H1 (cell line): ENCODE measurements around the gene PLEK. TPM values are rescaled to one million over a fixed set of nuclear protein-coding genes. Genes with fewer than 3 reads are reported as not detected.

ENCODE experiments used
- CTCF ChIA-PET: fragments of 300-600 bp; sonication (Branson Sonifier 250); formaldehyde crosslinking; loops from one replicate; lab custom pipeline; 2021; ENCODE audit not compliant: partially characterized antibody; lab: Charles Lee
- POLR2A ChIA-PET: fragments of 300-600 bp; sonication (Branson Sonifier 250); formaldehyde crosslinking; loops from one replicate; lab custom pipeline; 2021; ENCODE audit warnings: inconsistent platforms; ENCODE audit not compliant: partially characterized antibody; lab: Charles Lee
- DNase-seq, 2 experiments: peaks; one replicate each; pipeline versions ENCODE4 v3.0.0 to v3.0.0-alpha.2; 2010 to 2022; ENCODE audit warnings: low spot score in 2 of 2, low read depth in 1 of 2, mixed read lengths in 1 of 2
- FAIRE-seq: peaks from 2 replicates; lab custom pipeline; 2011; peaks lifted over from hg19 to GRCh38; lab: Jason Lieb, UNC
- H2AFZ ChIP-seq: 2 replicates; pipeline ENCODE4 v1.8.1; 2012; ENCODE audit warnings: low read length, inconsistent platforms
- H2AK5ac ChIP-seq: 2 replicates; pipeline ENCODE4 v1.6.1; 2013; ENCODE audit warnings: low read depth, low read length
- H2BK120ac ChIP-seq: replicated peaks from 2 replicates; pipeline ENCODE3; 2013; ENCODE audit warnings: low read depth, low read length, inconsistent platforms
- H2BK12ac ChIP-seq: 2 replicates; pipeline ENCODE4 v1.6.1; 2013; ENCODE audit warnings: low read depth, low read length
- H2BK15ac ChIP-seq: 2 replicates; pipeline ENCODE4 v1.6.1; 2013; ENCODE audit warnings: low read length
- H2BK20ac ChIP-seq: 2 replicates; pipeline ENCODE4 v1.6.1; 2013; ENCODE audit warnings: low read length
- H2BK5ac ChIP-seq: 2 replicates; pipeline ENCODE4 v1.6.1; 2013; ENCODE audit warnings: low read depth, low read length
- H3K14ac ChIP-seq: 2 replicates; pipeline ENCODE4 v1.6.1; 2013; ENCODE audit warnings: inconsistent platforms; ENCODE audit not compliant: insufficient read length
- H3K18ac ChIP-seq: 2 replicates; pipeline ENCODE4 v1.6.1; 2013; ENCODE audit warnings: low read length; ENCODE audit errors: extremely low read depth
- H3K23ac ChIP-seq: 2 replicates; pipeline ENCODE4 v1.6.1; 2013; ENCODE audit warnings: inconsistent platforms; ENCODE audit not compliant: insufficient read length
- H3K23me2 ChIP-seq: 2 replicates; pipeline ENCODE4 v1.6.1; 2013; ENCODE audit warnings: low read depth, low read length
- H3K27ac ChIP-seq: 2 replicates; pipeline ENCODE4 v1.6.1; 2011; ENCODE audit warnings: low read depth, low read length, inconsistent platforms
- H3K27me3 ChIP-seq, 4 experiments: replicated peaks in 1 of 4; 1 replicate in 1 of 4; 2 replicates in 3 of 4; pipeline versions ENCODE4 v1.6.1 to v1.8.1; 2011 to 2013; ENCODE audit warnings: low read length in 3 of 4, mild to moderate bottlenecking in 3 of 4, inconsistent platforms in 2 of 4, mixed read lengths in 2 of 4, moderate library complexity in 1 of 4; ENCODE audit not compliant: control insufficient read depth in 3 of 4, insufficient read depth in 3 of 4; ENCODE audit errors: extremely low read depth in 1 of 4
- H3K36me3 ChIP-seq, 4 experiments: 2 replicates each; pipeline versions ENCODE4 v1.6.1 to v1.8.1; 2011 to 2013; ENCODE audit warnings: mild to moderate bottlenecking in 4 of 4, low read length in 3 of 4, moderate library complexity in 2 of 4, control low read depth in 1 of 4, inconsistent platforms in 1 of 4; ENCODE audit not compliant: insufficient read depth in 4 of 4, control insufficient read depth in 2 of 4
- H3K4ac ChIP-seq: replicated peaks from 2 replicates; pipeline ENCODE3; 2013; ENCODE audit warnings: low read length, low read depth, mixed read lengths, inconsistent platforms; ENCODE audit not compliant: insufficient read length
- H3K4me1 ChIP-seq, 4 experiments: replicated peaks in 1 of 4; 1 replicate in 1 of 4; 2 replicates in 3 of 4; pipeline versions ENCODE4 v1.6.1 to v1.8.1; 2011 to 2013; ENCODE audit warnings: low read length in 3 of 4, inconsistent platforms in 2 of 4, mixed read lengths in 1 of 4; ENCODE audit not compliant: insufficient read depth in 4 of 4, control insufficient read depth in 3 of 4
- H3K4me2 ChIP-seq, 2 experiments: 2 replicates each; pipeline versions ENCODE4 v1.6.1 to v1.8.1; 2011 to 2013; ENCODE audit warnings: low read depth in 2 of 2, low read length in 2 of 2, control low read depth in 1 of 2, inconsistent platforms in 1 of 2, mild to moderate bottlenecking in 1 of 2; ENCODE audit not compliant: insufficient read depth in 1 of 2
- H3K4me3 ChIP-seq, 4 experiments: fragments of 200-600, 300-600 bp in 1 of 4; sonication (generic), shearing (Covaris generic), sonication (Bioruptor Twin) in 1 of 4; 2 replicates each; pipeline versions ENCODE4 v1.5.1 to v1.8.1; 2011 to 2016; ENCODE audit warnings: low read length in 4 of 4, low read depth in 3 of 4, control low read depth in 2 of 4, inconsistent platforms in 2 of 4, mild to moderate bottlenecking in 2 of 4, mixed read lengths in 1 of 4, moderate library complexity in 1 of 4; ENCODE audit not compliant: insufficient read depth in 2 of 4; ENCODE audit errors: extremely low read depth in 1 of 4
- H3K56ac ChIP-seq: replicated peaks from 2 replicates; pipeline ENCODE3; 2013; ENCODE audit warnings: low read depth, mild to moderate bottlenecking, mixed read lengths, low read length, inconsistent platforms; ENCODE audit not compliant: insufficient read length
- H3K79me1 ChIP-seq: 2 replicates; pipeline ENCODE4 v1.6.1; 2013; ENCODE audit warnings: low read depth, low read length, control low read depth
- H3K79me2 ChIP-seq, 2 experiments: 2 replicates each; pipeline versions ENCODE4 v1.6.1 to v1.8.1; 2012 to 2013; ENCODE audit warnings: low read length in 2 of 2, mild to moderate bottlenecking in 2 of 2, inconsistent platforms in 1 of 2; ENCODE audit not compliant: insufficient read depth in 2 of 2, control insufficient read depth in 1 of 2
- H3K9ac ChIP-seq, 4 experiments: replicated peaks in 1 of 4; 1 replicate in 1 of 4; 2 replicates in 3 of 4; pipeline versions ENCODE4 v1.6.1 to v1.8.1; 2011 to 2013; ENCODE audit warnings: low read depth in 3 of 4, low read length in 3 of 4, control low read depth in 2 of 4, mild to moderate bottlenecking in 2 of 4, moderate library complexity in 2 of 4, inconsistent platforms in 1 of 4; ENCODE audit errors: extremely low read depth in 1 of 4
- H3K9me3 ChIP-seq, 2 experiments: 2 replicates each; pipeline versions ENCODE4 v1.6.1 to v1.8.1; 2012 to 2013; ENCODE audit warnings: mild to moderate bottlenecking in 2 of 2, moderate library complexity in 2 of 2, control low read depth in 1 of 2, inconsistent platforms in 1 of 2, low read depth in 1 of 2, low read length in 1 of 2, mixed read lengths in 1 of 2; ENCODE audit not compliant: insufficient read depth in 2 of 2
- H4K20me1 ChIP-seq, 2 experiments: replicated peaks in 1 of 2; 2 replicates each; pipeline versions ENCODE3 to v1.8.1; 2011 to 2013; ENCODE audit warnings: inconsistent platforms in 2 of 2, low read length in 2 of 2, mild to moderate bottlenecking in 1 of 2; ENCODE audit not compliant: insufficient read depth in 2 of 2, control insufficient read depth in 1 of 2
- H4K5ac ChIP-seq: 2 replicates; pipeline ENCODE4 v1.6.1; 2013; ENCODE audit warnings: low read length, low read depth, mixed read lengths, inconsistent platforms; ENCODE audit not compliant: insufficient read length
- H4K8ac ChIP-seq: 2 replicates; pipeline ENCODE4 v1.8.0; 2013; ENCODE audit warnings: mild to moderate bottlenecking, moderate library complexity, low read length, inconsistent platforms; ENCODE audit not compliant: insufficient read depth; ENCODE audit errors: extremely low read depth
- H4K91ac ChIP-seq: replicated peaks from 2 replicates; pipeline ENCODE3; 2013; ENCODE audit warnings: low read length, mixed read lengths, inconsistent platforms; ENCODE audit not compliant: insufficient read length
- BACH1 ChIP-seq: IDR thresholded peaks from 2 replicates; pipeline ENCODE4 v1.6.1; 2012; ENCODE audit warnings: low read length, improper control_type of control experiment
- BCL11A ChIP-seq, 2 experiments: IDR thresholded peaks; one replicate each; pipeline ENCODE4 v1.6.1; 2011; ENCODE audit warnings: low read depth in 2 of 2, low read length in 2 of 2, mild to moderate bottlenecking in 2 of 2
- CHD2 ChIP-seq: IDR thresholded peaks from 2 replicates; pipeline ENCODE4 v1.6.1; 2012; ENCODE audit warnings: low read length, improper control_type of control experiment
- E2F6 ChIP-seq: IDR thresholded peaks from 2 replicates; pipeline ENCODE4 v1.6.1; 2012; ENCODE audit warnings: inconsistent platforms
- EP300 ChIP-seq, 2 experiments: IDR thresholded peaks; 1 replicate in 1 of 2; 2 replicates in 1 of 2; pipeline ENCODE4 v1.6.1; 2011 to 2012; ENCODE audit warnings: low read depth in 2 of 2, low read length in 2 of 2, mild to moderate bottlenecking in 2 of 2, borderline replicate concordance in 1 of 2, inconsistent platforms in 1 of 2, moderate library complexity in 1 of 2
- NANOG ChIP-seq: IDR thresholded peaks from 2 replicates; pipeline ENCODE4 v1.6.1; 2011; ENCODE audit warnings: low read length, low read depth, mild to moderate bottlenecking, inconsistent platforms; ENCODE audit not compliant: insufficient read depth, poor library complexity, severe bottlenecking
- NRF1 ChIP-seq: IDR thresholded peaks from 2 replicates; pipeline ENCODE4 v1.6.1; 2011; ENCODE audit warnings: mild to moderate bottlenecking, low read depth, low read length, improper control_type of control experiment
- PHF8 ChIP-seq: fragments of 200-600 bp; sonication (generic); conservative IDR thresholded peaks from 2 replicates; pipeline ENCODE4 v1.7.1; 2012; ENCODE audit warnings: low read depth, mild to moderate bottlenecking, inconsistent platforms, low read length, moderate library complexity
- POU5F1 ChIP-seq: IDR thresholded peaks from 2 replicates; pipeline ENCODE4 v1.6.1; 2011; ENCODE audit warnings: low read depth, mild to moderate bottlenecking, low read length, moderate library complexity
- RFX5 ChIP-seq: IDR thresholded peaks from 2 replicates; pipeline ENCODE4 v1.6.1; 2011; ENCODE audit warnings: low read depth, low read length, improper control_type of control experiment, borderline replicate concordance
- RXRA ChIP-seq: IDR thresholded peaks from 2 replicates; pipeline ENCODE4 v1.6.1; 2011; ENCODE audit warnings: low read depth, mild to moderate bottlenecking, low read length, moderate library complexity; ENCODE audit not compliant: insufficient read depth
- SIRT6 ChIP-seq: IDR thresholded peaks from one replicate; pipeline ENCODE4 v1.7.1; 2012; ENCODE audit warnings: low read length, inconsistent platforms
- TAF7 ChIP-seq: optimal IDR thresholded peaks from 2 replicates; pipeline ENCODE3; 2011; ENCODE audit warnings: low read depth, mild to moderate bottlenecking, inconsistent platforms, low read length, moderate library complexity, borderline replicate concordance
- WGBS, 2 experiments: shearing (Covaris generic) in 1 of 2; methylation state at CpG; one replicate each; pipeline versions ENCODE4 v1.1.6 to v1.1.7; 2013 to 2015; ENCODE audit warnings: low lambda C conversion rate in 2 of 2, mixed read lengths in 2 of 2, inconsistent platforms in 1 of 2, low coverage in 1 of 2, missing lambda C conversion rate in 1 of 2; ENCODE audit not compliant: insufficient replicate concordance in 2 of 2, insufficient coverage in 1 of 2, insufficient read length in 1 of 2; ENCODE audit errors: extremely low coverage in 1 of 2, missing lambda C conversion rate in 1 of 2; 5-methylcytosine and 5-hydroxymethylcytosine counted together
- polyA plus RNA-seq, 7 experiments: library from polyadenylated mRNA; depleted of rRNA in 3 of 7; stranded (reverse) in 5 of 7; unstranded in 2 of 7; fragments of >200 nt in 5 of 7; fragments of 200-250 nt in 2 of 7; gene quantifications; 1 replicate in 5 of 7; 2 replicates in 1 of 7; 4 replicates in 1 of 7; pipeline versions ENCODE4 v1.2.1 to v1.2.3, GENCODE V29; 2011 to 2013; ENCODE audit warnings: missing spikeins in 2 of 7, mixed read lengths in 2 of 7
- total RNA-seq: library from RNA; stranded (reverse); fragmentation: NEBNext Ultra II Directional; extraction: Animal tissue kit (Norgen Biotek cat#: 25700); gene quantifications from 2 replicates; pipeline ENCODE4 v1.2.1, GENCODE V29; 2021

PLEK gene
- total and polyA plus RNA-seq, 2 of the 8 experiments (the other 6 are each of a cell fraction or from before 2014, with no cell fraction given), result not detected

GRCh38 chr2:68416081-68416675 is 51.1 kb downstream of the PLEK start:
- Histone ChIP-seq H3K4me1 (peaks cover 6 to 12% (median 8%) of the 10 kb centered on the region in 4 experiments; a peak in 5 of 7 replicates), H2BK15ac (no peak overlapping the region), H3K14ac (no peak overlapping the region), H2BK20ac (no peak overlapping the region), H3K4me3 (no peak overlapping the region), H2BK5ac (no peak overlapping the region), H3K4ac (no peak overlapping the region), H3K79me2 (no peaks in the 10 kb centered on the region), H2BK12ac (no peak overlapping the region; the same call in 1 of the 2 replicates), H3K9ac (no peak overlapping the region; a peak in 1 of 7 replicates), H4K8ac (no peak overlapping the region), H4K5ac (no peak overlapping the region), H2BK120ac (no peak overlapping the region), H3K9me3 (no peaks in the 10 kb centered on the region), H3K23me2 (no peaks in the 10 kb centered on the region), H3K36me3 (no peaks in the 10 kb centered on the region), H2AFZ (peak overlapping the region; percentile 41; the same call in 1 of the 2 replicates), H3K27me3 (no peaks in the 10 kb centered on the region; a peak in 1 of 7 replicates), H3K18ac (no peak overlapping the region), H3K56ac (no peak overlapping the region), H4K91ac (no peak overlapping the region), H3K4me2 (no peak overlapping the region), H3K79me1 (no peaks in the 10 kb centered on the region), H3K27ac (no peak overlapping the region), H2AK5ac (no peak overlapping the region), H3K23ac (no peak overlapping the region), H4K20me1 (no peaks in the 10 kb centered on the region)
- CTCF ChIA-PET, result interaction anchor here (0.6 to 7.7 kb wide), 6 partner anchors 10 to 468 kb away, joined by 3 to 51 read pairs (median 3); no protein-coding TSS in a partner anchor
- WGBS, 2 experiments, result 87% methylated on average over 9 of the region's 9 CpGs; no CpG with 5 or more reads in 1 of the 2 experiments
- POLR2A ChIA-PET, result no interaction called here
- no peak for DNase-seq
- FAIRE-seq, result no peak
- TF ChIP-seq RXRA, result no peak
- no peak for TF ChIP-seq POU5F1
- no peak for TF ChIP-seq NRF1
- no peak for TF ChIP-seq BACH1
- no peak for TF ChIP-seq TAF7
- no peak for TF ChIP-seq NANOG
- TF ChIP-seq RFX5, result no peak
- no peak for TF ChIP-seq E2F6
- TF ChIP-seq PHF8, result no peak
- TF ChIP-seq CHD2, result no peak
- no peak for TF ChIP-seq EP300 (IDR thresholded peaks at IDR 0.05; ENCODE audit: borderline replicate concordance in 1 of 2, low read depth in 2 of 2, low read length in 2 of 2)
- no peak for TF ChIP-seq BCL11A (IDR thresholded peaks at IDR 0.05; ENCODE audit: low read depth in 2 of 2, low read length in 2 of 2)
- no peak for TF ChIP-seq SIRT6
